HG02763 (cell line): Measurements from ENCODE around the gene VSX1.

Experiments used
- ATAC-seq: cut with Tn5 transposase; IDR thresholded peaks from one replicate; pipeline ENCODE4 v1.9.1; 2021; ENCODE audit warnings: mild to moderate bottlenecking, moderate library complexity; ENCODE audit not compliant: unreplicated experiment

VSX1 gene

DNA sequence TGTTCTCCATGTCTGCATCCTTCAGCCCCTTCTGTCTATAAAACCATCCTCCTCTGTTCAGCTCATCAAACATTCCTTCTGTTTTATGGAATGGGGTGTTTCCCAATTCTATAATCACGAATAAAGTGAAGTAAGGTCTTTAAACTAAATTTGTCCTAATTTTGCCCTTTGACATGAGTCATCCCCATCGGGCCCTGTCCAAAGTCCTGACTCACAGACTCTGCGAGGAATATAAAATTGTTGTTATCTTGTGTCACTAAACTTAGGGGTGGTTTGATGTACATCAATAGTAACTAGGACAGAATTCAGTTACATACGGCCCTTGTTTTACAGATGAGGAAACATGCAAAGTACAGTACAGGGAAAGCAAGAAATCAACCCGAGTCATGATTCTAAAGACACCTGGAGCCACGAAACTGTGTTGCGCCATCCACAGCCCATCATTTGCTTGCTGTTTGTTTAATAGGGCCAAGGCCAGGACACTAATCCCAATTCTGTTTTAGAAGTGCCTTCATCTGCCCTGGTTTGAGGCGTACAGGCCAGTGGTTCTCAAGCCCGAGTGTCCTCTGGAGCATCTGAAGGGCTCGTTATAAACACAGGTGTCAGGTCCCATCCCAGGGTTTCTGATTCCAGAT is 26.8 kb downstream of the VSX1 start:
- no peak for ATAC-seq

DNA sequence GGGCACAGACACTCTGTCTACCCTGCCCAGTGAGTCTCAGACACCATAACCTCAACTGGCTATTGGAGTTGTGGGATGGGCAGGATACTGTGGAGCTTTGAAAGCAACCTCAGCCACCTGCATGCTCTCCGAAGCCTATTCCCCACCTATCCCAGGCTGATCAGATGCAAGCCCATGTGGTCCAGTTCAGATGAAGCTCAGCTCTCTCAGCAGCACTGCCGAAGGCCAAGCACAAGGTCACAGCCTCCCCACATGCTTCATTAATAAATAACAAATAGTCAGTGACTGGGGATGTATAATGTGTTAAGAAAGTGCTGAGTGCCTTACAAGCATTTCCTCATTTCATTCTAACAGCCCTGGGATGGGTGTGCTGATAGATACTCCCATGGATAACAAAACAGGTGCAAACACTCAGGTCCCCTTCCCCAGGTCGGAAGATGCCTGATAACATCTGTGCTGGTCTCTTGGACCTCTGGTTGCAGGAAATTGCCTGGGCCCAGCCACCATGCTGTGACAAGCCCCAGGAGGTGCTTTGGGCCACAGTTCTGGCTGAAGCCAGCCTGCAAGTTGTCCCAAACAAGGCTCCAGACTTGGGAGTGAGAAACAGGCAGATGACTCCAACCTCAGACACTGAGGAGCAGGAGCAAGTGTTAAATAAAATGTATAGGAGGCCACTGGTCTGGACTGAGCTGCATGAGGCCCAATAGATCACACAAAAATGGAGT is 27.7 kb downstream of the VSX1 start:
- ATAC-seq: no peak

DNA sequence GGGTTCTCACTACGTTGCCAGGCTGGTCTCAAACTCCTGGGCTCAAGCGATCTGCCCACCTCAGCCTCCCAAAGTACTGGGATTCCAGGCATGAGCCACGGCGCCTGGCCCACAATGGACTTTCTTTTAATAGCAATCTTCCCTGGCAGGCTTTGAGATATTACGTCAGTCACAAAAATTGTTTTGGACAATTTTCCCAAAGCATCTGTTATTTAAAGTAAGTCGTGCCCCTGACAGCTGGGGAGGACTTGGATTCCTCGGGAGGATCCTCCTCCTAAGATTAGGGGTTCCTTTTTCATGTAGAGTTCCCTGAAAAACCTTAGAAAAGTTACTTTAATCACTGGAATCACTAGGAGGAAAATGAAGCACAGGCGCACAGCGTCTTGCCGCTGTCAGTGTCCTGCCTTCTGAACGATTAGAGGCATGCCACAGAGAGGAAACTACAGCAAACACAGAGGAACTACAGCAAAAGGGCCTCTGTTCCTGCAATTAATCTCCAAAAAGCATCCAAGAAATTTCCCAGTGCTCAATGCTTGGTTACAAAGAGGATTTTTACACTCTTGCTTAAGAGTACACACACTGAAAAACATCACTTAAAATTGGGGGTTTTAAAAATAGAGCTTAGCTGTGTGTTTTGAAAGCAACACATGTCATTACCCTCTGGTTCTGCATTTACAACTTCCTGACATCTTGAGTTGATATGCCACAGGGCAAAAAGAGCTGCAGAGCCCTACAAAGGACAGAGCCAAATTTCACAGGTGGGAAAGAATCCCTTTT is 28.5 kb downstream of the VSX1 start:
- ATAC-seq: no peak

DNA sequence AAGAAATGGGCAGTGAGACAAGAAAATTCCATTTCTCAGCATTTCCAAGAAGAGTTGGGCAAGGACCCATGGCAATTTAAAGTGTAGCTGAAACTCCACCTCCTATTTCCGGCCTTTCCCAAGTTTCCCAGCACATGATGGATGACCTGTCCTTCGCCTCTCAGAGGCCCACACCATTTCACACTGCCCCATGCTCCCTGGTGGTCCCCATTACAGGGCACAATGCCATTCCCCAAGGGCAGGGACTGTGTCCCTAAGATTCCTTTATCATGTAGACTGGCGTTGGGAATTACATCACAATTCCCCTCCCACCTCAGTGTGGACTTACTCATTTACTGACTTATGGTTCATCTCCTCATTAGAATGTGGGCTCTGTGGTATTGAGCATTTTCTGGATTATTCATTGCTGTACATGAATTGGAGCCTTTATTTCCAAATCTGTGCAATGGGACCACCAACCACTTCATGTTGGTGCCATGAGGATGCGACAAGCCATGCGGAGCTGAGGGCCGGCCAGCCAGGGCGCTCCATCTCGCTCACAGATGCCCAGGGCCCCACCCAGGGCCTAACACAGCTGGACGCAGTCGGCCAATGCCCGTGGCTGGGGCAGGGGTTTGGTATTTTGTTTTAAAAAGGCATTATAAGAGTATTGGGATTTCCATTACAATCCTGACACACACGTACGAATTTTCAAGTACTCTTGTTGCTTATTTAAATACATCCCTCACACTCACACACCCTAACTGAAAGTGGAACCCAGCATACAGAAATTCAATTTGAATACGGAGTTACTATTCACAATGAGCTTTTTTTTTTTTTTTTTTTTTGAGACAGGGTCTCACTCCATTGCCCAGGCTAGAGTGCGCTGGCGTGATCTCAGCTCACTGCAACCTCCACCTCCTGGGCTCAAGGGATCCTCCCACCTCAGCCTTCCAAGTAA is 29.4 kb downstream of the VSX1 start:
- ATAC-seq: no peak

DNA sequence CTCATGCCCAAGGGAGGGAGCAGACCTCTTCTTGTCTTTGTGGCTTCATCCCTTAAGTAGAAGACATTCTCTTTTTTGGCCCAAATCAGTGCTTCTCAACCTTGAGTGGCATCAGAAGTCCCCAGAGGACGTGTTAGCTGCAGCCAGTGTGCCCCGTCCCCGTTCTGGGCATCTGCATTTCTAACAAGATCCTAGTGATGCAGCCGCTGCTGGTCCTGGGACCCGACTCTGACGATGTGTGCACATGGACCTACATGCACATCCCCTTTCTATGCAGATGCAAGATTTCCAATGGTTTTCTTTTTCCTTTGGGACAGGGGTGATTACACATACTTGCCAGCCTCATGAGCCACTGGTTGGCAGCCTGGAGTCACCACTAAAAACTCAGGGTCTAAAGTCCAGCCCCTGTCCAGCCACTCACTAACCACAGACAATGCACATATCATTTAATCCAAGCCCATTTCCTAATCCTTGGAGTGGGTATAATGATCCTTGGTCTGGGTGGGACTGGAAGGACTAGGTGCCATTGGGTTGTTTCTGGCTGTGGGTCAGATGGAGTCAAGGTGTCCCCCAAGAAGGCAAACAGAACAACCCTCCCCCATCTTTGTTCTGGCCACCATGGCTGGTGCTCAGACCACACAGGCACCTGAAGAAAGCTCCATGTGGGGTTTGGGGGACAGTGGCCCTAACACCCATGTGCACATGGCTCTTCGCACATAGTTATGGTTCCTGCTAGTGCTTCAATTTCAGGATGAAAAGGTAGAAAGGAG is 30.4 kb downstream of the VSX1 start:
- ATAC-seq: no peak

DNA sequence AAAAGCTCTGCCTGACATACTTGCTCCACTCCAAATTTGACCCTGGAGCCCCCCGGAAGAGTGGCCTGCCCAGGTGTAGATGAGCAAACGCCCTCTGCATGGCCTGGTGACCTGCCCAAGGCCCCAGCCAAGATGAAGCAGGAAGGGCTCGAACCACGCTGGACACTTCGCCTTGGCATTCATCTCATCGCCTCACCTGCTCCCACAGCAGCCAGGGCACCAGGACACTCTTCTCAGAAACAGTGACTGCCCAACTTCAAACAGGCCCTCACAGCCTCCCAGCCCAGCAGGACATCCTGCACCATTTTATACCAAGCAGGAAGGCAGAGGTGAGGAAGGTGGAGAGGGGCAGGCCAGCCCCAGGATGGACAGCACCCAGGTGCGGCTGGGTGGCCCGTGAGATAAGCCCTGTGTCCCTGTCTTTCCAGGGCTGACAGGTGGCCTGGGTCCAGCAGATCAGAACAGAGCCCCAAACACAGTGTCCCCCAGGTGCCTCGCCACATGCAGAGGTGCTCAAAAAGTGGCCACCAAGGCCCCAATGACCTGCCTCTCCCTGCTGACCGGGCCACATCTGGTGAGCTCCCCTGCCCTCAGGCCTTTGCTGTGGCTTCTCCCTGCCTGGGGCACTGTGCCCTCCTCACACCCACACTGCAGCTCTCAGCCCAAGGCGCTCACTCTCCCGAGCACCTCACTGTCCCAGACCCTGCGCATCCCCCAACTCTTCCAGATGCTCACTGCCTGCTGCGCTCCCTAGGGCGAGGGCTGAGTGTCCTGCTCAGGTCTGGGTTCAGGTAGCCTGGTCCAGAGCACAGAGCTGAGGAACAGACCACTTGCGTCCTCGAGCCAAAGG is 31.2 kb downstream of the VSX1 start:
- ATAC-seq: no peak

DNA sequence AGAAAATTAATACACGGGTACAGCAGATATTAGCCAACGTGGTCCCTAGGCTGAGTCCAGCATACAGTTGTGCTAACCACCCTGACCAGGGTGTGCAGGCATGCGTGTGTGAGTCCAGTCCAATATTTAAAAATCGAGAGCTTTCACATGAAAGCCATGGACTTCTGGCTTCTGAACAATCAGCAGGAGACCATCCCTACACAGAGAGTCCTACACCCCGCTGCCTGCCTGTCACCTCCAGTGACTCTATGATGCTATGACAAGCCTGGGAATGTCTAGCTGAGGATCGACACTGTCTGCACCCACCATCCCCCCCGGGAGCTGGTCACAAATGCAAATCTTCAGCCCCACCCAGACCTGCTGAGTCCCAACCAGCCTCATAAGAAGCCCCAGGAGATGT is 31.9 kb downstream of the VSX1 start:
- ATAC-seq: no peak

DNA sequence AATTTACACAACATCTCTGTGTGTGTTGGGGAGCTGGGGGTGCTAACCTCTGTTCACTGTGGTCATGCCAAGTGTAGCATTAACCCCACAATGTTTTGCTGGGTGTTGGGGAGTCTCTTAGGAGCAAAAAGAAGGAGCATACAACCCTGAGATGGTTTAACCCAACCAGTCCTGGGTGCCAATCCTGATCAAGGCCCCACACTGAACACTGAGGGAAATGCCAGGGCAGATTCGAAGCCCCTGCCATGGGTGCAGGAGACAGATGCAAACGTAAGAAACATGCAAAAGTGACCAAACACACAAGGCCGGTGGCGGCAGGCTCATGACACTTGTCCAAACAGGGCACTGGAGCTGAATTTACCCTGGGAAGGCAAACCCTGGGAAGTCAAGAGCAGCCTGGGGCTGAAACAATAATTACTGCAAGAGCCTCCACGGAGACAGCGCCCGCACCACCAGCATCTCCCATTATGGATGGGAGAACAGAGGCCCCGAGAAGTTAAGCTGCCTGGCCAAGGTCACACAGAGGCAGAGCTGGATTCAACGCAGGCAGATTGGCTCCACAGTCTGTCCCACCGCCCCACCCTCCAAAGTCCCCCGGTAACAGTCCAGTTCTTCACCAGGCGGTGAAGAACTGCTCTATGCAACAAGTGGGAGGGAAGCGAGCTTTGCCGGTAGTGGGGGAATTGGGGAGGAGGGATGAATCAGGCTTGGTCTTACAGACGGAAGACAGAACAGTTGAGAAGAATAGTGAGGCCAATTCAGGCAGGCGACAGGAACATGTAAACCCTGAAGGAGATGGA is 32.5 kb downstream of the VSX1 start:
- no peak for ATAC-seq

DNA sequence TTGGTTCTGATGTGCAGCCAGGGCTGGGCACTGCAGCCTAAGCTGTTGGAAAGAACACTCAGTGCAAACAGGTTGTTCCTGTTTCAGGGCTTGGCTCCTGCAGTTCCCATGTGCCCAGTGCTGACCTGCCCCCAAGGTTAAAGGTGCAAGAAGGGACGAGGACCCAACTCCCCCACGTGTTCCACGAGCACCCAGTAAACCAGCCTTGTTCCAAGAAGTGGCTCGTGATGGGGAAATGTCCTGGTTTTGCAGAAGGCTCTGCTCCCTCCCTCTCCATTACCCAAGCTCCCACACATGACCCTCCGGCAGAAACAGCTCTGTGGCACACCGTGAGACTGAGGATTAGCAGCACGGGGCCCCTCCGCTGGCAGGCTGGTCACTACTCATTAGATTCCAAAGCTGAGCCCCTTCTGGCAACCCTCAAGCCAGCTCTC is 33.4 kb downstream of the VSX1 start:
- ATAC-seq: no peak

DNA sequence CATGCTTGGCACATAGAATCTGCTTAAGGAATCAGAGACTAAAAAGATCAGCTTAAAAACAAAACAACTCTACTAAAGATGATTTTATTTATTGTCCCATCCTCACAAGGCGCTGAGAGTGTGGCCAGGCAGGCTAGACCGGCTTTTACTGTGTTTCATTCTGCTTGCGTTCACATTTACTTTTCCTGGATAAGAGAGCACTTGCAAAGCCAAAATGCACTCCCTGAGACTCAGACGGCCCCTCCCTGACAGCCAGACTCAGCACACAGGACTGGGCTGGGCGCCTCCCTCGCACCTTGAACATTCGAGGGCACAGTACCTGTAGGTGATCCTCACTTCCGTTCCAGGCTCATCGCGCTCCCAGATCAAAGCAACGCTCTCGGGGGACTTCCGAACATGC is 34.2 kb downstream of the VSX1 start:
- ATAC-seq: no peak

DNA sequence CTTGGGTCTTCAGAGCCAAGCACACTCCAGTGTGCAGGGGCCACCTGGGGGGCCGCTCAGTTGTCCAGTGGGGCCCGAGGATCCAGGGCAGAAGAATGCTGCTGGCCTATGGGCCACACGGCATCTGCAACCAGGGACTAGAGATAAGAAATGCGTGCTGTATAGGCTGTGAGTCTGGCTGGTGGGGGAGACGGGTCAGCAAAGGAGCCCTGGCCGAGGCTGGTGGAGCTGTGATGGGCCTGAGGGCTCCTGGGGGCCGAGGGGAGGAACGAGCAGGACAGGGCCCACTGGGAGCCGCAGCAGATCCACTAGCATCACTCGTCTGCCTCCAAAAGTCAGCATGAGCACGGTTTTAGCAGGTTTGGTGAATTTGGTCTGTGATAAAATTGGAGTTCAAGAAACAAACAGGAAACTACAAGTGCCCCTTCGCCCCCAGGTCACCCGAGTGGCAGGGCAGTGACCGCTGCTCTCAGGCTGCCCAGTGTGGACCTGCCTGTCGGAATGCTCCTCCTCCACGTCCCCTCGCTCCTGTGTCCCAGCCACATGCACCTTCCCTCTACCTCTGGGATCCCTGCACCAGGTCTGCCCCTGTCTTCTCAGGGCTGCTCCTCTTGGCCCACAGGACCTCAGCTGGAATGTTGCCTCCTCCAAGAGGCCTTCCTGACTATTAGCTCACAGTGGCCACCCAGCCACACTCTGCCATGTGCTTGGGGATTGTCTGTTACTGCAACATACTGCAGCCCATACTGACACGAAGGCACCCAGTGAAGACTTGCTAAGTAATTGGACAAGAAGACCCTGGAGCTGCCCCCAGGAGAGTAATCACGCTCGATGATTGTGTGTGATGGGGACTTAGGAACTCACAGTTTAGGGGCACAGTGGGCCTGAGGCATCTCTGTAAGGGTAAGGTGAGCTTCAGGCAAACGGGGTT is 34.9 kb downstream of the VSX1 start:
- no peak for ATAC-seq

DNA sequence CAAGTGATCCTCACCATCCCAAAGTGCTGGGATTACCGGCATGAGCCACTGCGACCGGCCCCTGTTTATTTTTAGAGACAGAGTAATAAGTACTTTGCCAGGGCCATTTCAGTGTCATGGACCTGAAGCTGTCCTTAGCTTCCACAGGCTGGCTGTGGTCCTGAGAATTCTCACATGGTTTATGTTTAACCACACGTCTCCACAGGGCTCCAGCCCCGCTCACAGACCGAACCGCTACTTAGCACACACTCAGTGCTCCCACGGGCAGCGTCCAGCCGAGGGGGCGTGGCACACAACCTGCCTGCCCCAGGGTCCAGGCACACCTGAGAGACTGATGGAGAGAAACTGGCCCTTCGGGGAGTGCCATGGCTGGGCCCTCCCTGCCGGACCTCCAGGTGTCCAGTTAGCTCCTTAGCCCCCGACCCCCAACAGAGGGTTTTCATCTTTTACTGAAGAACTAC is 35.7 kb downstream of the VSX1 start:
- ATAC-seq: no peak

DNA sequence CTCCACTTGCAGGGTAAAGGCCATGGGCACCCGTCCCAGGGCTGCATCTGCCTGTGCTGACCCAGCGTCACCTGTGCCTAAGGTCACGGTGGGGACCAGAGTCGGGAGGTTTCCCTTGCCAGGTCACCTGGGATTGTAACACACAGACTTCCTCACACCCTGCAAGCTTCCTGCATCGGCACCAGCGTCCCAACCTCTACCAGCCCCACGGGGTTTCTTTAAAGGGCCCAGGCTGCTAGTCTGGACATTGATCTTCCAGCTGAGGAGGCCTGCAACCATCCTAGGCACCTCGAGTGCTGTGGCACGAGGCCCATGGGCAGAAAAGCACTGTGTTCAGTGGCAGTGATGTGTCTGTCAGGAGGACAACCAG is 36.6 kb downstream of the VSX1 start:
- no peak for ATAC-seq

DNA sequence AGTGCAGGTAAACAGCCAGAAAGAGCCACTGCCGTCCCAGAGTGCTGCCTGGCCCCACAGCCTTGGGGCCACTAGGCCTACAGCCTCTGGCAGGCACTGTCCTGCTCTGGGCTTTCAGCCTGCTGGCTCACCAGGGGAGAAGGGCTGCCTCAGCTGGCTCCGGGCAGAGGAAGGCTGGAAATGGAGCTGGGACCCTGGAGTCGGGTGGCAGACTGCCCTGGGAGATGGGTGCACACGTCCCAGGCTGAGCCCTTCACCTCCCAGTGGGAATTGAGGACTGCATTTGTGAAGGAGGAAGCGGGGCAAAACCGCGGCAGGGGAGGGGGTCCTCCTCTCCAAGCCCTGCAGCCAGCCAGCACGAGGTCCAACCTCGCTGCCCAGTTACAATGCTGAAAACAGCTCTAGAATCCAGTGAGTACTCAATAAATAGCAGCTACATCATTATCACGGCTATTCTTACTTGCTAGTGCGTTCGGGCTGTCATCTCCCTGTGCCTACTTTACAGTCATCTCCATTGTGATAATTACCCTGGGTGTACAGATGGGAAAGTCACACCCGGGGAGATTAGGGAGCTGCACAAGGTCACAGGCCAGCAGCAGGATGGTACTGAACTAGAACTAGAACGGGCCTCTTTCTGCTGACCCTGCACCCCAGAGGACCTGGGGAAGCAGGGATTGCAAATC is 37.1 kb downstream of the VSX1 start:
- no peak for ATAC-seq

DNA sequence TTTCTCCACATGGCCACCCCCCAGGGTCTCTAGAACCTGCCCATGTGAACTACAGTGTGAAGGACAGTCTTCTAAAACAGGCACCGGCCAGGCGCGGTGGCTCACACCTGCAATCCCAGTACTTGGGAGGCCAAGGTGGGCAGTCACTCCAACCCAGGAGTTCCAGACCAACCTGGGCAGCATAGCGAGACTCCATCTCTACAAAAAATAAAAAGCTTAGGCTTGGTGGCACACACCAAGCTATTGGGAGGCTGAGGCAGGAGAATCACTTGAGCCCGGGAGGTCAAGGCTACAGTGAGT is 37.7 kb downstream of the VSX1 start:
- no peak for ATAC-seq

DNA sequence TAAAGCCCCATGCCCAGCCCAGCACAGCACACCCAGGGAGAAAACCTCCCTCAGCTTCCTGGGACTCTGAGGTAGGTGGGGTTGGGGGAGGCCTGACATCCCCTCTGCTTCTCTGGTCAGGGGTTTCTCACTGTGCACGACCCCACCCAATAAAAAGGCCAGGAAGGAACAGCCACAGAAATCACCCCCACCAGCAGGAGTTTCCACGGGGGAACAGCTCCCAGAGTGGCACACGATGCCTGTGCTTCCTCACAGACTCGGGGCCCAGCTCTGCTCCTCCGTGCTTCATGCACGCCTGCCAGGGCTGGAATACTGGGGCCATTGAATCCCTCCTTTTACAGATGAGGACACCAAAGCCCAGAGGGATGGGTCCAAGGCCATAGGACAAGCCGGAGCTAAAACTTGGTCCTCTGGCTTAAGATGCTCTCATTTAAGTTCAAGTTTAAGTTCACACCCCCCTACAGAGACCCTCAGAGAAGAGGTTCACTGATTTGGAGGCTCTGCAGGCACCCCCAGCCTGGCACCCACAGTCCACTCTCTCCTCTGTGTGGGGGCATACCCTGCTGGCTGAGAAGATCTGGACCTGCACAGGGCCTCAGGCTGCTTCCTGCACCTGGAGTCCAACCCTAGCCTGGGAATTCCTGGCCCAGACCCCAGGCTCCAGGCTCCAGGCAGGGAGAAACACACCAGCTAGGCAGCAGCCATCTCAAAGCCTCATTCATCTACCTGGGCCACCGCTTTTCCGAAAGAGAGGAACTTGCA is 38.3 kb downstream of the VSX1 start:
- ATAC-seq: no peak
